Transverse colon (tissue), 4 donors: ENCODE data around the gene MTF1. TPM values are rescaled to one million over a fixed set of nuclear protein-coding genes. Genes with fewer than 3 reads are reported as not detected.

Experiments used
- DNase-seq: peaks from one replicate; pipeline ENCODE4 v3.0.0-alpha.2; 2019
- H3K27ac ChIP-seq, 4 donors: fragments of 200-600 bp; sonication (generic); 2 replicates each; pipeline ENCODE4 v1.5.1; 2016 to 2018; ENCODE audit warnings: inconsistent platforms in 4 of 4
- H3K27me3 ChIP-seq: fragments of 200-600 bp; sonication (generic); 2 replicates; pipeline ENCODE4 v1.5.1; 2017; ENCODE audit warnings: inconsistent platforms
- H3K36me3 ChIP-seq, 4 donors: fragments of 200-600 bp; sonication (generic); 2 replicates each; pipeline ENCODE4 v1.5.1; 2017 to 2019; ENCODE audit warnings: inconsistent platforms in 4 of 4
- H3K4me1 ChIP-seq, 4 donors: fragments of 200-600 bp; sonication (generic); 2 replicates each; pipeline ENCODE4 v1.5.1; 2017 to 2020; ENCODE audit warnings: inconsistent platforms in 4 of 4
- H3K4me3 ChIP-seq, 4 donors: fragments of 200-600 bp; sonication (generic); 1 replicate in 1 of 4; 2 replicates in 3 of 4; pipeline versions ENCODE4 v1.5.1 to v1.6.1; 2017 to 2019; ENCODE audit warnings: inconsistent platforms in 4 of 4
- H3K9me3 ChIP-seq, 2 donors: fragments of 200-600 bp; sonication (generic); 2 replicates each; pipeline ENCODE4 v1.5.1; 2017 to 2019; ENCODE audit warnings: inconsistent platforms in 2 of 2
- EP300 ChIP-seq: sonication (generic); formaldehyde crosslinking; IDR thresholded peaks from one replicate; pipeline ENCODE4 v1.6.1; 2017; ENCODE audit warnings: antibody characterized with exemption, low read depth
- POLR2A ChIP-seq: fragments of 450-650 bp; IDR thresholded peaks from one replicate; pipeline ENCODE4 v1.6.1; 2016; ENCODE audit warnings: antibody characterized with exemption, mild to moderate bottlenecking, moderate library complexity
- POLR2AphosphoS5 ChIP-seq, 3 donors: sonication (generic); formaldehyde crosslinking; IDR thresholded peaks; one replicate each; pipeline ENCODE4 v1.6.1; 2016; ENCODE audit warnings: antibody characterized with exemption in 3 of 3
- WGBS, 2 donors: methylation state at CpG; one replicate each; pipeline ENCODE4 v1.1.5; 2018; ENCODE audit warnings: low coverage in 1 of 2; 5-methylcytosine and 5-hydroxymethylcytosine counted together
- in situ Hi-C, 4 donors: fragments of 200-750 bp; cut with MboI; loops; one replicate each; pipeline versions ENCODE4 v1.15.0 to v1.15.1; 2017; ENCODE audit warnings: low sequenced_read_pairs in 3 of 4, low pct_ligation_motif_present in 1 of 4, low pct_unique_long_range_greater_than_20kb in 1 of 4
- intact Hi-C: fragments of 100-400 bp; cut with DNase I; formaldehyde crosslinking; loops from one replicate; pipeline ENCODE4 v1.15.1; 2023; ENCODE audit warnings: low total_unique reads
- total RNA-seq, 4 donors: library from RNA; depleted of rRNA; stranded (reverse); fragments of >200 nt; gene quantifications; one replicate each; pipeline ENCODE4 v1.1.0, GENCODE V29; 2016
- TF ChIP-seq, protein P1 (sequence below), 5 experiments: fragments of 200-600 bp in 3 of 5; fragments of 450-650 bp in 2 of 5; sonication (generic) in 3 of 5; IDR thresholded peaks; 1 replicate in 2 of 5; 2 replicates in 3 of 5; pipeline ENCODE4 v1.5.1; 2016 to 2017; ENCODE audit warnings: antibody characterized with exemption in 5 of 5, inconsistent platforms in 3 of 5, mild to moderate bottlenecking in 2 of 5, moderate library complexity in 1 of 5

The MTF1 gene
- total RNA-seq, 4 donors from 2014 or later: 2.2 to 20.2 (median 9.3) TPM

DNA sequence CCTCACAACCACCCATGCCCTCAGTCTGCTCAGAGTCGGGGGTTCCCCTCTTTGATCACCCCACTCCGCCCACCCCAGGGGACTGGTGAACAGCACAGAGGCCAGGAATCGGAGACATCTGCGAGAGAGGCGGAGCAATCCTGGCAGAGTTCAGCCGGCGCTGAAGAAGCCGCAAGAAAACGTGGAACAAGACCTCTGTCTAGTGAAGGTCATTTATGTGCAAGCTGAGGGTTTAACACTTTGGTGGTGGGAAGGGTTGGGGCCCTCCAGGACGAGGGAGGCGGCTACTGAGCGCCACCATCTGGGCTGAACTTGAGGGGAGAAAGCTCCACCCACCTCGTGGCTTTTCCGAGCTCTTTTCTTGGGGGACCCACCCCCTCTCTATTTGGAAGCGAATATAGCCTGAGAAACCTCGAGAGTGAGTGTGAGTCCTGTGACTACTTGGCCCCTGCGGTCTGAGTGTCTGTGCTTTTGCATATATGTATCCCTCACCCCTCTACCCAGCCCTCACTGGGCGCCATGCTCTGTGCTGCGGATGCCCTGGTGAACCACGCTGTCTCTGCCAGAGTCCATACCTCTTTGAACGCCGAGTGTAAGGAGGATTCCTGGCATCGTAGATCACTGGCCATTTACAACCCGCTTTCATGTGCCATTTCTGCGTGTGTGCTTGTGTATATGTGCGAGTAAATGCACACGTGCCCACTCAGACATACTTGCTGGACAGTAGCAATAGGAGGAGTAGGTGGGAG, 93.3 kb downstream of the MTF1 start:
- Histone ChIP-seq H3K9me3 (no peaks in the 10 kb centered on the region), H3K4me3 (no peak overlapping the region), H3K27ac (no peak overlapping the region), H3K36me3 (no peaks in the 10 kb centered on the region), H3K27me3 (peaks cover 88% of the 10 kb centered on the region), H3K4me1 (peaks cover 0 to 5% (median 0%) of the 10 kb centered on the region in 4 donors)
- intact Hi-C loops (no loop called here), in situ Hi-C loops (no loop called here)
- 8 to 22% methylated on average over 4 to 27 of the region's 27 CpGs for WGBS, 2 donors
- no peak for DNase-seq
- no peak for TF ChIP-seq POLR2A
- no peak for TF ChIP-seq EP300
- TF ChIP-seq, protein P1, sequence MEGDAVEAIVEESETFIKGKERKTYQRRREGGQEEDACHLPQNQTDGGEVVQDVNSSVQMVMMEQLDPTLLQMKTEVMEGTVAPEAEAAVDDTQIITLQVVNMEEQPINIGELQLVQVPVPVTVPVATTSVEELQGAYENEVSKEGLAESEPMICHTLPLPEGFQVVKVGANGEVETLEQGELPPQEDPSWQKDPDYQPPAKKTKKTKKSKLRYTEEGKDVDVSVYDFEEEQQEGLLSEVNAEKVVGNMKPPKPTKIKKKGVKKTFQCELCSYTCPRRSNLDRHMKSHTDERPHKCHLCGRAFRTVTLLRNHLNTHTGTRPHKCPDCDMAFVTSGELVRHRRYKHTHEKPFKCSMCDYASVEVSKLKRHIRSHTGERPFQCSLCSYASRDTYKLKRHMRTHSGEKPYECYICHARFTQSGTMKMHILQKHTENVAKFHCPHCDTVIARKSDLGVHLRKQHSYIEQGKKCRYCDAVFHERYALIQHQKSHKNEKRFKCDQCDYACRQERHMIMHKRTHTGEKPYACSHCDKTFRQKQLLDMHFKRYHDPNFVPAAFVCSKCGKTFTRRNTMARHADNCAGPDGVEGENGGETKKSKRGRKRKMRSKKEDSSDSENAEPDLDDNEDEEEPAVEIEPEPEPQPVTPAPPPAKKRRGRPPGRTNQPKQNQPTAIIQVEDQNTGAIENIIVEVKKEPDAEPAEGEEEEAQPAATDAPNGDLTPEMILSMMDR (IDR thresholded peaks at IDR 0.05): no peak
- TF ChIP-seq POLR2AphosphoS5 (IDR thresholded peaks at IDR 0.05): no peak

DNA sequence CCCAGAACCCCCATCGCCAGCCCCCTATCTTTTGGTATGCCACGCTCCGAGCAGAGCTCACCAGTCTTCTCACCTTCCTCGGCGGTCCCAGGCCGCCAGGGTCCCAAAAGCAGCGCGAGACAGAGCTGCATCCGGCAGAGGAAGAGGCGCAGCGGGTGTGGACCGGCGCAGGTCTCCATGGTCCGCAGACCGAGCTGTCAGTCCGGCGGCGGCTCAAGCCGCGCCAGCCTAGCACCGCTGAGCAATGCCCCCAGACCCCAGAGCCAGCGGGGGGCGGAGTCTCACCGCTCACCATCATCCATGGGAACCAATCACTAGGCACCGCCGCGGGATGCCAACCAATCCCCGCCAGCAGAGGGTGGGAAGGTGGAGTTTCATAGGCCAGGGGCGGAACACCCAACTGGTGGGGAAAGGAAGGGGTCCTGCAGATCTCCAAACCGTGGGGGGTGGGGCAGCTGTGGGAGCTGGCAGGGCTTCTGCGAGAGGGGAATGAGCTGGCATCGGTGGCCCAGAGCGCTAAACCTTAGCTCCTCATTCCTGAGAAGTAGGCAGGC, 94.4 kb downstream of the MTF1 start, which contains the start of gene EPHA10:
Gene EPHA10 (minus strand): TSS at position 233 of the 554 bp plus-strand sequence. CDS start 54 bp downstream, at position 179.
- H3K36me3 ChIP-seq: no peaks in the 10 kb centered on the region
- peaks cover 97% of the 10 kb centered on the region for H3K27me3 ChIP-seq
- no peak within 1 kb of the TSS for H3K27ac ChIP-seq
- intact Hi-C loops (no loop called here), in situ Hi-C loops (no loop called here)
- no peak for DNase-seq
- no peaks in the 10 kb centered on the region for H3K9me3 ChIP-seq
- no peak for TF ChIP-seq POLR2AphosphoS5 (IDR thresholded peaks at IDR 0.05)
- no peak for TF ChIP-seq POLR2A
- TF ChIP-seq, protein P1 (IDR thresholded peaks at IDR 0.05): no peak
- 12 to 30% methylated on average over 8 to 30 of the region's 33 CpGs for WGBS, 2 donors
- peaks cover 0 to 5% (median 0%) of the 10 kb centered on the region in 4 donors for H3K4me1 ChIP-seq
- H3K4me3 ChIP-seq: no peak within 1 kb of the TSS

DNA sequence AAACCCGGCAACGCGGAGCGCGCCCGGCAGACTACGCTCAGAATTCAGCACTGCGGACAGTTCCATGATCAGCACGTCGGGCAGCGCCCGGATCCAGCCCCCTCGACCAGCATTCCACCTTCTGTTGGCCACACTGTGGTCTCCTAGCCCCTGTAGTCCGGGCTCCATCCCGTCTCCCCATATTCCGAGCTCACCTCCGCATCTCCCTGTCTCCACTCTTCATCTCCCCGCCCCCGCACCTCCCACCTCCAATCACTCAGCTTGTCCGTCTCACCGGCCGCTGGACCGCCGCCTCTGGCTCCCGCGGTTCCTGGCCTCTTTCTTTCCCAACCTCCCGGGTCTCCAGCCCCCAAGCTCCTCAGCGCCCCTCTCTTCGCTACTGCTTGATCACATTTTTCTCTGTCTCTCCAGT, 95.0 kb downstream of the MTF1 start:
- in situ Hi-C loops: no loop called here
- Histone ChIP-seq H3K9me3 (no peaks in the 10 kb centered on the region), H3K36me3 (no peaks in the 10 kb centered on the region), H3K4me3 (no peak overlapping the region), H3K4me1 (peaks cover 0 to 5% (median 0%) of the 10 kb centered on the region in 4 donors), H3K27me3 (peaks cover 98% of the 10 kb centered on the region), H3K27ac (no peak overlapping the region)
- TF ChIP-seq POLR2A: no peak
- no peak for TF ChIP-seq EP300
- TF ChIP-seq POLR2AphosphoS5 (IDR thresholded peaks at IDR 0.05): no peak
- TF ChIP-seq, protein P1 (IDR thresholded peaks at IDR 0.05): no peak
- no peak for DNase-seq
- WGBS, 2 donors: 10 to 17% methylated on average over 9 to 29 of the region's 29 CpGs
- intact Hi-C loops: no loop called here

DNA sequence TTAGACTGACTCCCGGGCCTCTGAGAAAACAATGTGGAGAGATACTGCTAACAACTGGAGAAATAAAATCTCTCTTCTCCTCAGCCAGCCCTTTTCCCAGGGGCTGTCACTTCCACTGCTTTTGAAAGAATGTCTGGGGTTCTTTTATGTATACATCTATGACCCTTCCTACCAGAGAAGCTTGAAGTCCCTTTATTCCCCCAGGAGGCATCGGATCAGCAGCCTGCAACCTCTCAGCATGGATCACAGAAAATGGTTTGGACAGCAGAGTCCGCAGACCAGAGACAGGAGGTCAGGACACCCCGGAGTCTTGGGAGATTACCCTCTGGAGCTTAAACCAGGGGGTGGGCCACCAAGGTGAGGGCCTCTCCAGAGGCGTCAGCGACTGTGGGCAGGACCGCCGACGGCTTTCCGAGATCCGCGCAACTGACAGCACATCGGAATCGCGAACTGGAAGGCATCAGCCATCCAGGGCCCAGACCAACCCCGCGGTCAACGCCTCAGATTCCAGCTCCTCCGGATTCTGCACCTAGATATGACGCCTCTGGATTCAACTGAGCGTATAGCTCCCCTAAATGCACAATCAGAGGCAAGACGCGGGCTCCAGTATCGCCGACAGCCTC, 95.5 kb downstream of the MTF1 start:
- no peak overlapping the region for H3K4me3 ChIP-seq
- WGBS, 2 donors: 36% methylated on average over 24 of the region's 25 CpGs; no CpG with 5 or more reads in 1 of the 2 donors
- peaks cover 98% of the 10 kb centered on the region for H3K27me3 ChIP-seq
- no peaks in the 10 kb centered on the region for H3K9me3 ChIP-seq
- H3K4me1 ChIP-seq: peaks cover 0 to 5% (median 0%) of the 10 kb centered on the region in 4 donors
- DNase-seq: no peak
- in situ Hi-C loops: no loop called here
- no peak overlapping the region for H3K27ac ChIP-seq
- intact Hi-C loops: no loop called here
- H3K36me3 ChIP-seq: no peaks in the 10 kb centered on the region
- no peak for TF ChIP-seq POLR2A
- TF ChIP-seq, protein P1 (IDR thresholded peaks at IDR 0.05): no peak
- TF ChIP-seq POLR2AphosphoS5 (IDR thresholded peaks at IDR 0.05): no peak
- no peak for TF ChIP-seq EP300
